H9 (cell line): Measurements from ENCODE around the gene CLCN2. TPM values are rescaled to one million over a fixed set of nuclear protein-coding genes. Genes with fewer than 3 reads are reported as not detected.

Experiments
- DNase-seq: peaks from one replicate; pipeline ENCODE4 v3.0.0-alpha.2; 2017
- H2AFZ ChIP-seq: one replicate; pipeline ENCODE4 v1.6.1; 2013; ENCODE audit warnings: mild to moderate bottlenecking, low read length, control low read depth, moderate library complexity
- H2AK5ac ChIP-seq: 2 replicates; pipeline ENCODE4 v1.6.1; 2013; ENCODE audit warnings: low read length, control low read depth, mixed read lengths; ENCODE audit not compliant: insufficient read length
- H2BK120ac ChIP-seq: one replicate; pipeline ENCODE4 v1.6.1; 2013; ENCODE audit warnings: low read depth, mild to moderate bottlenecking, low read length, control low read depth, inconsistent platforms; ENCODE audit not compliant: poor library complexity, severe bottlenecking
- H2BK12ac ChIP-seq: 2 replicates; pipeline ENCODE4 v1.6.1; 2013; ENCODE audit warnings: low read length, control low read depth, mixed read lengths, low read depth; ENCODE audit not compliant: insufficient read length
- H2BK15ac ChIP-seq: 2 replicates; pipeline ENCODE4 v1.6.1; 2013; ENCODE audit warnings: low read depth, low read length, control low read depth
- H2BK20ac ChIP-seq: one replicate; pipeline ENCODE4 v1.6.1; 2013; ENCODE audit warnings: low read depth, mild to moderate bottlenecking, low read length, control low read depth, inconsistent platforms; ENCODE audit not compliant: poor library complexity, severe bottlenecking
- H2BK5ac ChIP-seq: 2 replicates; pipeline ENCODE4 v1.6.1; 2013; ENCODE audit warnings: low read length, control low read depth, mixed read lengths; ENCODE audit not compliant: insufficient read length
- H3K14ac ChIP-seq: 2 replicates; pipeline ENCODE4 v1.6.1; 2013; ENCODE audit warnings: low read length, control low read depth; ENCODE audit not compliant: insufficient read depth
- H3K18ac ChIP-seq: 2 replicates; pipeline ENCODE4 v1.6.1; 2013; ENCODE audit warnings: low read depth, mild to moderate bottlenecking, mixed read lengths, low read length, control low read depth; ENCODE audit not compliant: insufficient read length
- H3K23ac ChIP-seq: 2 replicates; pipeline ENCODE4 v1.6.1; 2013; ENCODE audit warnings: low read length, control low read depth, mixed read lengths, low read depth; ENCODE audit not compliant: insufficient read length
- H3K23me2 ChIP-seq: 2 replicates; pipeline ENCODE4 v1.6.1; 2013; ENCODE audit warnings: low read depth, mild to moderate bottlenecking, mixed read lengths, low read length, control low read depth; ENCODE audit not compliant: insufficient read length, poor library complexity, severe bottlenecking
- H3K27ac ChIP-seq: 2 replicates; pipeline ENCODE4 v1.5.1; 2013; ENCODE audit warnings: low read length, control low read depth, mixed read lengths, low read depth; ENCODE audit not compliant: insufficient read length
- H3K27me3 ChIP-seq: 2 replicates; pipeline ENCODE4 v1.6.1; 2013; ENCODE audit warnings: low read length, control low read depth, inconsistent platforms; ENCODE audit not compliant: insufficient read depth
- H3K4ac ChIP-seq: 2 replicates; pipeline ENCODE4 v1.6.1; 2013; ENCODE audit warnings: low read depth, mild to moderate bottlenecking, control low read depth, inconsistent platforms, low read length, moderate library complexity
- H3K4me1 ChIP-seq: 2 replicates; pipeline ENCODE4 v1.6.1; 2013; ENCODE audit warnings: low read length, control low read depth, inconsistent platforms; ENCODE audit not compliant: insufficient read depth
- H3K4me2 ChIP-seq: 2 replicates; pipeline ENCODE4 v1.6.1; 2013; ENCODE audit warnings: low read length, control low read depth, mixed read lengths; ENCODE audit not compliant: insufficient read length, insufficient read depth
- H3K56ac ChIP-seq: 2 replicates; pipeline ENCODE4 v1.6.1; 2013; ENCODE audit warnings: low read depth, mild to moderate bottlenecking, mixed read lengths, low read length, control low read depth; ENCODE audit not compliant: insufficient read length
- H3K79me1 ChIP-seq: 2 replicates; pipeline ENCODE4 v1.6.1; 2013; ENCODE audit warnings: low read depth, mild to moderate bottlenecking, moderate library complexity, low read length, control low read depth, inconsistent platforms; ENCODE audit not compliant: insufficient read depth, poor library complexity, severe bottlenecking
- H3K79me2 ChIP-seq: 2 replicates; pipeline ENCODE4 v1.6.1; 2013; ENCODE audit warnings: low read length, control low read depth, inconsistent platforms; ENCODE audit not compliant: insufficient read depth
- H3K9ac ChIP-seq: 2 replicates; pipeline ENCODE4 v1.6.1; 2013; ENCODE audit warnings: low read length, control low read depth, mixed read lengths; ENCODE audit not compliant: insufficient read length; ENCODE audit errors: extremely low read depth
- H3K9me3 ChIP-seq: one replicate; pipeline ENCODE4 v1.6.1; 2013; ENCODE audit warnings: low read depth, low read length, inconsistent platforms; ENCODE audit not compliant: control insufficient read depth
- H3T11ph ChIP-seq: one replicate; pipeline ENCODE4 v1.6.1; 2013; ENCODE audit warnings: mild to moderate bottlenecking, low read length, control low read depth, inconsistent platforms
- H4K20me1 ChIP-seq: one replicate; pipeline ENCODE4 v1.6.1; 2013; ENCODE audit not compliant: control insufficient read depth, insufficient read length, insufficient read depth
- H4K5ac ChIP-seq: 2 replicates; pipeline ENCODE4 v1.6.1; 2013; ENCODE audit warnings: low read depth, mild to moderate bottlenecking, mixed read lengths, low read length, control low read depth; ENCODE audit not compliant: insufficient read length
- H4K8ac ChIP-seq: replicated peaks from 2 replicates; pipeline ENCODE4 v1.6.1; 2013; ENCODE audit warnings: low read length, control low read depth, mixed read lengths, low read depth; ENCODE audit not compliant: insufficient read length
- H4K91ac ChIP-seq: 2 replicates; pipeline ENCODE4 v1.6.1; 2013; ENCODE audit warnings: low read depth, mild to moderate bottlenecking, moderate library complexity, mixed read lengths, low read length, control low read depth; ENCODE audit not compliant: insufficient read length
- H3K27ac Mint-ChIP-seq, 3 experiments: 2 replicates in 2 of 3; 3 replicates in 1 of 3; pipeline ENCODE4 v1.8.0; 2020 to 2021; ENCODE audit warnings: mixed read lengths in 3 of 3, mild to moderate bottlenecking in 1 of 3, moderate library complexity in 1 of 3
- H3K27me3 Mint-ChIP-seq: 2 replicates; pipeline ENCODE4 v1.8.0; 2021; ENCODE audit warnings: low read depth, mild to moderate bottlenecking, moderate library complexity, mixed read lengths
- H3K36me3 Mint-ChIP-seq, 3 experiments: 2 replicates in 2 of 3; 3 replicates in 1 of 3; pipeline ENCODE4 v1.8.0; 2020 to 2021; ENCODE audit warnings: low read depth in 3 of 3, mixed read lengths in 3 of 3; ENCODE audit not compliant: insufficient read depth in 1 of 3
- H3K4me1 Mint-ChIP-seq, 2 experiments: 2 replicates each; pipeline ENCODE4 v1.8.0; 2020; ENCODE audit warnings: mixed read lengths in 2 of 2
- H3K4me3 Mint-ChIP-seq, 2 experiments: 2 replicates in 1 of 2; 3 replicates in 1 of 2; pipeline ENCODE4 v1.8.0; 2020 to 2021; ENCODE audit warnings: mild to moderate bottlenecking in 2 of 2, mixed read lengths in 2 of 2, moderate library complexity in 1 of 2
- H3K9me3 Mint-ChIP-seq, 2 experiments: 2 replicates in 1 of 2; 3 replicates in 1 of 2; pipeline ENCODE4 v1.8.0; 2020; ENCODE audit warnings: mild to moderate bottlenecking in 2 of 2, mixed read lengths in 2 of 2, moderate library complexity in 1 of 2
- WGBS: extraction: QIAGEN DNeasy Blood & Tissue Kit; methylation state at CpG from one replicate; pipeline ENCODE4 v1.1.7; 2013; ENCODE audit warnings: missing lambda C conversion rate, low lambda C conversion rate, mixed read lengths; ENCODE audit not compliant: insufficient read length; ENCODE audit errors: extremely low coverage; 5-methylcytosine and 5-hydroxymethylcytosine counted together
- total RNA-seq: library from RNA; stranded (reverse); gene quantifications from 2 replicates; pipeline ENCODE4 v1.2.1, GENCODE V29; 2021
- TF ChIP-seq, protein P1 (sequence below): fragments of 200-600 bp; sonication (generic); conservative IDR thresholded peaks from 3 replicates; pipeline ENCODE4 v1.8.0; 2021; ENCODE audit warnings: antibody characterized with exemption, mild to moderate bottlenecking

Gene CLCN2
- total RNA-seq, 1 experiment from 2014 or later = 17.2 TPM

DNA sequence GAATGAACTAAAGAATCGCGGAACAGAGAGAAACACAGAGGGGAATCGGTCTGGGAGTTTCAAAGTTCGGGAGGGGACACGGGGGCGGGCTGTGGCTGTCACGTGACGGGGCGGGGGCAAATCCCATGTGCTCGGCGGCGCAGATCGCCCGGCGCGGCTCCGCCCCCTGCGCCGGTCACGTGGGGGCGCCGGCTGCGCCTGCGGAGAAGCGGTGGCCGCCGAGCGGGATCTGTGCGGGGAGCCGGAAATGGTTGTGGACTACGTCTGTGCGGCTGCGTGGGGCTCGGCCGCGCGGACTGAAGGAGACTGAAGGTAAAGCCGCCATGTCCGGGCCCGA is 47.1 kb downstream of the CLCN2 start, which contains the start of gene EIF4G1:
Gene EIF4G1, plus strand, starts transcription at position 244 of the 337 bp plus-strand sequence. CDS start 1,191 bp downstream, outside the sequence.
- no peak within 1 kb of the TSS for H2BK20ac ChIP-seq
- H3K79me1 ChIP-seq = peaks cover 2% of the 10 kb centered on the region
- H3K27ac Mint-ChIP-seq = peak within 1 kb of the TSS; percentile 89 to 96 (median 95)
- H3T11ph ChIP-seq = no peak within 1 kb of the TSS
- H3K9ac ChIP-seq = peak within 1 kb of the TSS; percentile 85
- no peak within 1 kb of the TSS for H3K4ac ChIP-seq
- H3K18ac ChIP-seq = peak within 1 kb of the TSS; percentile 24
- H2AFZ ChIP-seq = no peak within 1 kb of the TSS
- no peak within 1 kb of the TSS for H3K23ac ChIP-seq
- peaks cover 10% of the 10 kb centered on the region for H3K23me2 ChIP-seq
- H3K4me2 ChIP-seq = peak within 1 kb of the TSS; percentile 97
- no CpG with 5 or more reads among the region's 40 CpGs for WGBS
- no peaks in the 10 kb centered on the region for H3K9me3 Mint-ChIP-seq
- no peaks in the 10 kb centered on the region for H4K20me1 ChIP-seq
- H2BK12ac ChIP-seq = no peak within 1 kb of the TSS
- no peak within 1 kb of the TSS for H4K5ac ChIP-seq
- peak; percentile 94 for DNase-seq
- no peak within 1 kb of the TSS for H2AK5ac ChIP-seq
- peaks cover 8% of the 10 kb centered on the region; the same call in 1 of the 2 replicates for H3K4me1 ChIP-seq
- H3K27me3 Mint-ChIP-seq = no peaks in the 10 kb centered on the region
- no peak within 1 kb of the TSS for H4K8ac ChIP-seq
- peak within 1 kb of the TSS; percentile 87 to 93 for H3K4me3 Mint-ChIP-seq
- no peak within 1 kb of the TSS for H2BK5ac ChIP-seq
- H2BK120ac ChIP-seq = peak within 1 kb of the TSS; percentile 51
- no peaks in the 10 kb centered on the region for H3K27me3 ChIP-seq
- peaks cover 42% of the 10 kb centered on the region for H3K79me2 ChIP-seq
- H3K9me3 ChIP-seq = no peaks in the 10 kb centered on the region
- H2BK15ac ChIP-seq = no peak within 1 kb of the TSS
- peaks cover 23 to 24% of the 10 kb centered on the region in 2 experiments for H3K4me1 Mint-ChIP-seq
- TF ChIP-seq, protein P1, sequence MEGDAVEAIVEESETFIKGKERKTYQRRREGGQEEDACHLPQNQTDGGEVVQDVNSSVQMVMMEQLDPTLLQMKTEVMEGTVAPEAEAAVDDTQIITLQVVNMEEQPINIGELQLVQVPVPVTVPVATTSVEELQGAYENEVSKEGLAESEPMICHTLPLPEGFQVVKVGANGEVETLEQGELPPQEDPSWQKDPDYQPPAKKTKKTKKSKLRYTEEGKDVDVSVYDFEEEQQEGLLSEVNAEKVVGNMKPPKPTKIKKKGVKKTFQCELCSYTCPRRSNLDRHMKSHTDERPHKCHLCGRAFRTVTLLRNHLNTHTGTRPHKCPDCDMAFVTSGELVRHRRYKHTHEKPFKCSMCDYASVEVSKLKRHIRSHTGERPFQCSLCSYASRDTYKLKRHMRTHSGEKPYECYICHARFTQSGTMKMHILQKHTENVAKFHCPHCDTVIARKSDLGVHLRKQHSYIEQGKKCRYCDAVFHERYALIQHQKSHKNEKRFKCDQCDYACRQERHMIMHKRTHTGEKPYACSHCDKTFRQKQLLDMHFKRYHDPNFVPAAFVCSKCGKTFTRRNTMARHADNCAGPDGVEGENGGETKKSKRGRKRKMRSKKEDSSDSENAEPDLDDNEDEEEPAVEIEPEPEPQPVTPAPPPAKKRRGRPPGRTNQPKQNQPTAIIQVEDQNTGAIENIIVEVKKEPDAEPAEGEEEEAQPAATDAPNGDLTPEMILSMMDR = no peak
- no peak within 1 kb of the TSS for H3K56ac ChIP-seq
- no peak within 1 kb of the TSS for H4K91ac ChIP-seq
- peaks cover 24 to 44% (median 29%) of the 10 kb centered on the region in 3 experiments; a peak in 6 of 7 replicates for H3K36me3 Mint-ChIP-seq
- H3K27ac ChIP-seq = no peak within 1 kb of the TSS
- peak within 1 kb of the TSS; percentile 68 for H3K14ac ChIP-seq
